Thoracic aorta (tissue), 2 donors: Measurements from ENCODE around the gene GAB2. TPM values are rescaled to one million over a fixed set of nuclear protein-coding genes. Genes with fewer than 3 reads are reported as not detected.

Source experiments
- ATAC-seq: fragments of 150-250 bp; one replicate; pipeline ENCODE4 v1.8.0; 2017; ENCODE audit warnings: low read depth; ENCODE audit not compliant: insufficient number of reproducible peaks, low FRiP score
- DNase-seq: peaks from one replicate; pipeline ENCODE4 v3.0.0-alpha.2; 2020; ENCODE audit warnings: low spot score
- H3K27ac ChIP-seq, 2 donors: fragments of 200-600 bp; sonication (generic); 1 replicate in 1 of 2; 2 replicates in 1 of 2; pipeline ENCODE4 v1.5.1; 2016; ENCODE audit warnings: mild to moderate bottlenecking in 2 of 2, moderate library complexity in 2 of 2
- H3K27me3 ChIP-seq: fragments of 200-600 bp; sonication (generic); replicated peaks from 2 replicates; pipeline ENCODE4 v1.6.0; 2016; ENCODE audit warnings: mild to moderate bottlenecking; ENCODE audit not compliant: insufficient read depth
- H3K36me3 ChIP-seq: fragments of 200-600 bp; sonication (generic); one replicate; pipeline ENCODE4 v1.5.1; 2016
- H3K4me1 ChIP-seq, 2 donors: fragments of 200-600 bp; sonication (generic); 1 replicate in 1 of 2; 2 replicates in 1 of 2; pipeline versions ENCODE4 v1.5.1 to v1.6.0; 2016; ENCODE audit warnings: low read depth in 2 of 2, mild to moderate bottlenecking in 1 of 2; ENCODE audit not compliant: control insufficient read depth in 1 of 2
- H3K4me3 ChIP-seq: fragments of 200-600 bp; sonication (generic); 2 replicates; pipeline ENCODE4 v1.5.1; 2016; ENCODE audit warnings: mild to moderate bottlenecking
- H3K9me3 ChIP-seq: fragments of 200-600 bp; sonication (generic); 2 replicates; pipeline ENCODE4 v1.5.1; 2016
- CTCF ChIP-seq: fragments of 200-600 bp; sonication (generic); IDR thresholded peaks from one replicate; pipeline ENCODE4 v1.5.1; 2019; ENCODE audit warnings: antibody characterized with exemption
- total RNA-seq, 2 donors: library from RNA; depleted of rRNA; stranded (reverse); fragments of >200 nt; gene quantifications; one replicate each; pipeline versions ENCODE4 v1.1.0 to v1.2.3, GENCODE V29; 2016

The GAB2 gene
- total RNA-seq, 2 donors from 2014 or later, result 65.4 to 91.5 TPM

- no peak overlapping the region for H3K27ac ChIP-seq
- no peak for ATAC-seq
- no peak for TF ChIP-seq CTCF
- H3K4me1 ChIP-seq, result peaks cover 0 to 6% of the 10 kb centered on the region in 2 donors
- H3K9me3 ChIP-seq, result no peaks in the 10 kb centered on the region
- peaks cover 37% of the 10 kb centered on the region for H3K36me3 ChIP-seq
- no peak overlapping the region for H3K4me3 ChIP-seq
- no peak for DNase-seq
- H3K27me3 ChIP-seq, result no peaks in the 10 kb centered on the region
Observed at GRCh38 chr11:78202733-78203167, 214.9 kb downstream of the GAB2 start.

- Histone ChIP-seq H3K36me3 (peaks cover 33% of the 10 kb centered on the region), H3K4me1 (peaks cover 0 to 6% of the 10 kb centered on the region in 2 donors), H3K27me3 (no peaks in the 10 kb centered on the region), H3K27ac (no peak overlapping the region), H3K9me3 (no peaks in the 10 kb centered on the region), H3K4me3 (no peak overlapping the region)
- TF ChIP-seq CTCF, result no peak
- ATAC-seq (no peak), DNase-seq (no peak)
Observed at GRCh38 chr11:78201096-78201818, 216.4 kb downstream of the GAB2 start.

GRCh38 chr11:78200553-78200952 is 217.1 kb downstream of the GAB2 start:
- ATAC-seq (no peak), DNase-seq (no peak)
- Histone ChIP-seq H3K36me3 (peaks cover 29% of the 10 kb centered on the region), H3K9me3 (no peaks in the 10 kb centered on the region), H3K4me3 (no peak overlapping the region), H3K27me3 (no peaks in the 10 kb centered on the region), H3K27ac (no peak overlapping the region), H3K4me1 (peaks cover 0 to 6% of the 10 kb centered on the region in 2 donors)
- TF ChIP-seq CTCF, result no peak

- Histone ChIP-seq H3K27ac (no peak overlapping the region), H3K27me3 (no peaks in the 10 kb centered on the region), H3K4me3 (no peak overlapping the region), H3K36me3 (peaks cover 27% of the 10 kb centered on the region), H3K9me3 (no peaks in the 10 kb centered on the region), H3K4me1 (peaks cover 0 to 7% of the 10 kb centered on the region in 2 donors)
- DNase-seq (no peak), ATAC-seq (no peak)
- no peak for TF ChIP-seq CTCF
Observed at GRCh38 chr11:78200061-78200460, 217.6 kb downstream of the GAB2 start.

GRCh38 chr11:78199653-78200015 is 218.0 kb downstream of the GAB2 start:
- no peak overlapping the region for H3K27ac ChIP-seq
- TF ChIP-seq CTCF, result no peak
- H3K9me3 ChIP-seq, result no peaks in the 10 kb centered on the region
- no peak overlapping the region for H3K4me3 ChIP-seq
- peaks cover 27% of the 10 kb centered on the region for H3K36me3 ChIP-seq
- H3K4me1 ChIP-seq, result peaks cover 0 to 11% of the 10 kb centered on the region in 2 donors
- DNase-seq, result no peak
- H3K27me3 ChIP-seq, result no peaks in the 10 kb centered on the region
- no peak for ATAC-seq
